B cell (primary cell): Measurements from ENCODE around the gene HAPSTR1.

ENCODE experiments used
- CTCF ChIP-seq: fragments of 200-600 bp; IDR thresholded peaks from one replicate; pipeline ENCODE4 v1.8.0; 2022; ENCODE audit warnings: antibody characterized with exemption, mild to moderate bottlenecking
- EZH2 ChIP-seq: IDR thresholded peaks from 2 replicates; pipeline ENCODE4 v1.6.1; 2012; ENCODE audit warnings: borderline replicate concordance, low read depth, mild to moderate bottlenecking, moderate library complexity, low read length; ENCODE audit not compliant: insufficient read depth, poor library complexity, severe bottlenecking

GRCh38 chr16:9124908-9125584 is 33.6 kb downstream of the HAPSTR1 start:
- TF ChIP-seq CTCF (no peak), EZH2 (no peak)
